H1 (cell line): ENCODE measurements around the gene NEURL1. TPM values are rescaled to one million over a fixed set of nuclear protein-coding genes. Genes with fewer than 3 reads are reported as not detected.

Experiments used
- CTCF ChIA-PET: fragments of 300-600 bp; sonication (Branson Sonifier 250); formaldehyde crosslinking; loops from one replicate; lab custom pipeline; 2021; ENCODE audit not compliant: partially characterized antibody; lab: Charles Lee
- POLR2A ChIA-PET: fragments of 300-600 bp; sonication (Branson Sonifier 250); formaldehyde crosslinking; loops from one replicate; lab custom pipeline; 2021; ENCODE audit warnings: inconsistent platforms; ENCODE audit not compliant: partially characterized antibody; lab: Charles Lee
- DNase-seq, 2 experiments: peaks; one replicate each; pipeline versions ENCODE4 v3.0.0 to v3.0.0-alpha.2; 2010 to 2022; ENCODE audit warnings: low spot score in 2 of 2, low read depth in 1 of 2, mixed read lengths in 1 of 2
- FAIRE-seq: peaks from 2 replicates; lab custom pipeline; 2011; peaks lifted over from hg19 to GRCh38; lab: Jason Lieb, UNC
- H2AFZ ChIP-seq: 2 replicates; pipeline ENCODE4 v1.8.1; 2012; ENCODE audit warnings: low read length, inconsistent platforms
- H2AK5ac ChIP-seq: 2 replicates; pipeline ENCODE4 v1.6.1; 2013; ENCODE audit warnings: low read depth, low read length
- H2BK120ac ChIP-seq: replicated peaks from 2 replicates; pipeline ENCODE3; 2013; ENCODE audit warnings: low read depth, low read length, inconsistent platforms
- H2BK12ac ChIP-seq: 2 replicates; pipeline ENCODE4 v1.6.1; 2013; ENCODE audit warnings: low read depth, low read length
- H2BK15ac ChIP-seq: 2 replicates; pipeline ENCODE4 v1.6.1; 2013; ENCODE audit warnings: low read length
- H2BK20ac ChIP-seq: 2 replicates; pipeline ENCODE4 v1.6.1; 2013; ENCODE audit warnings: low read length
- H2BK5ac ChIP-seq: 2 replicates; pipeline ENCODE4 v1.6.1; 2013; ENCODE audit warnings: low read depth, low read length
- H3K14ac ChIP-seq: 2 replicates; pipeline ENCODE4 v1.6.1; 2013; ENCODE audit warnings: inconsistent platforms; ENCODE audit not compliant: insufficient read length
- H3K18ac ChIP-seq: 2 replicates; pipeline ENCODE4 v1.6.1; 2013; ENCODE audit warnings: low read length; ENCODE audit errors: extremely low read depth
- H3K23ac ChIP-seq: 2 replicates; pipeline ENCODE4 v1.6.1; 2013; ENCODE audit warnings: inconsistent platforms; ENCODE audit not compliant: insufficient read length
- H3K23me2 ChIP-seq: 2 replicates; pipeline ENCODE4 v1.6.1; 2013; ENCODE audit warnings: low read depth, low read length
- H3K27ac ChIP-seq: 2 replicates; pipeline ENCODE4 v1.6.1; 2011; ENCODE audit warnings: low read depth, low read length, inconsistent platforms
- H3K27me3 ChIP-seq, 4 experiments: replicated peaks in 1 of 4; 1 replicate in 1 of 4; 2 replicates in 3 of 4; pipeline versions ENCODE4 v1.6.1 to v1.8.1; 2011 to 2013; ENCODE audit warnings: low read length in 3 of 4, mild to moderate bottlenecking in 3 of 4, inconsistent platforms in 2 of 4, mixed read lengths in 2 of 4, moderate library complexity in 1 of 4; ENCODE audit not compliant: control insufficient read depth in 3 of 4, insufficient read depth in 3 of 4; ENCODE audit errors: extremely low read depth in 1 of 4
- H3K36me3 ChIP-seq, 4 experiments: 2 replicates each; pipeline versions ENCODE4 v1.6.1 to v1.8.1; 2011 to 2013; ENCODE audit warnings: mild to moderate bottlenecking in 4 of 4, low read length in 3 of 4, moderate library complexity in 2 of 4, control low read depth in 1 of 4, inconsistent platforms in 1 of 4; ENCODE audit not compliant: insufficient read depth in 4 of 4, control insufficient read depth in 2 of 4
- H3K4ac ChIP-seq: replicated peaks from 2 replicates; pipeline ENCODE3; 2013; ENCODE audit warnings: low read length, low read depth, mixed read lengths, inconsistent platforms; ENCODE audit not compliant: insufficient read length
- H3K4me1 ChIP-seq, 4 experiments: replicated peaks in 1 of 4; 1 replicate in 1 of 4; 2 replicates in 3 of 4; pipeline versions ENCODE4 v1.6.1 to v1.8.1; 2011 to 2013; ENCODE audit warnings: low read length in 3 of 4, inconsistent platforms in 2 of 4, mixed read lengths in 1 of 4; ENCODE audit not compliant: insufficient read depth in 4 of 4, control insufficient read depth in 3 of 4
- H3K4me2 ChIP-seq, 2 experiments: 2 replicates each; pipeline versions ENCODE4 v1.6.1 to v1.8.1; 2011 to 2013; ENCODE audit warnings: low read depth in 2 of 2, low read length in 2 of 2, control low read depth in 1 of 2, inconsistent platforms in 1 of 2, mild to moderate bottlenecking in 1 of 2; ENCODE audit not compliant: insufficient read depth in 1 of 2
- H3K4me3 ChIP-seq, 4 experiments: fragments of 200-600, 300-600 bp in 1 of 4; sonication (generic), shearing (Covaris generic), sonication (Bioruptor Twin) in 1 of 4; 2 replicates each; pipeline versions ENCODE4 v1.5.1 to v1.8.1; 2011 to 2016; ENCODE audit warnings: low read length in 4 of 4, low read depth in 3 of 4, control low read depth in 2 of 4, inconsistent platforms in 2 of 4, mild to moderate bottlenecking in 2 of 4, mixed read lengths in 1 of 4, moderate library complexity in 1 of 4; ENCODE audit not compliant: insufficient read depth in 2 of 4; ENCODE audit errors: extremely low read depth in 1 of 4
- H3K56ac ChIP-seq: replicated peaks from 2 replicates; pipeline ENCODE3; 2013; ENCODE audit warnings: low read depth, mild to moderate bottlenecking, mixed read lengths, low read length, inconsistent platforms; ENCODE audit not compliant: insufficient read length
- H3K79me1 ChIP-seq: 2 replicates; pipeline ENCODE4 v1.6.1; 2013; ENCODE audit warnings: low read depth, low read length, control low read depth
- H3K79me2 ChIP-seq, 2 experiments: 2 replicates each; pipeline versions ENCODE4 v1.6.1 to v1.8.1; 2012 to 2013; ENCODE audit warnings: low read length in 2 of 2, mild to moderate bottlenecking in 2 of 2, inconsistent platforms in 1 of 2; ENCODE audit not compliant: insufficient read depth in 2 of 2, control insufficient read depth in 1 of 2
- H3K9ac ChIP-seq, 4 experiments: replicated peaks in 1 of 4; 1 replicate in 1 of 4; 2 replicates in 3 of 4; pipeline versions ENCODE4 v1.6.1 to v1.8.1; 2011 to 2013; ENCODE audit warnings: low read depth in 3 of 4, low read length in 3 of 4, control low read depth in 2 of 4, mild to moderate bottlenecking in 2 of 4, moderate library complexity in 2 of 4, inconsistent platforms in 1 of 4; ENCODE audit errors: extremely low read depth in 1 of 4
- H3K9me3 ChIP-seq, 2 experiments: 2 replicates each; pipeline versions ENCODE4 v1.6.1 to v1.8.1; 2012 to 2013; ENCODE audit warnings: mild to moderate bottlenecking in 2 of 2, moderate library complexity in 2 of 2, control low read depth in 1 of 2, inconsistent platforms in 1 of 2, low read depth in 1 of 2, low read length in 1 of 2, mixed read lengths in 1 of 2; ENCODE audit not compliant: insufficient read depth in 2 of 2
- H4K20me1 ChIP-seq, 2 experiments: replicated peaks in 1 of 2; 2 replicates each; pipeline versions ENCODE3 to v1.8.1; 2011 to 2013; ENCODE audit warnings: inconsistent platforms in 2 of 2, low read length in 2 of 2, mild to moderate bottlenecking in 1 of 2; ENCODE audit not compliant: insufficient read depth in 2 of 2, control insufficient read depth in 1 of 2
- H4K5ac ChIP-seq: 2 replicates; pipeline ENCODE4 v1.6.1; 2013; ENCODE audit warnings: low read length, low read depth, mixed read lengths, inconsistent platforms; ENCODE audit not compliant: insufficient read length
- H4K8ac ChIP-seq: 2 replicates; pipeline ENCODE4 v1.8.0; 2013; ENCODE audit warnings: mild to moderate bottlenecking, moderate library complexity, low read length, inconsistent platforms; ENCODE audit not compliant: insufficient read depth; ENCODE audit errors: extremely low read depth
- H4K91ac ChIP-seq: replicated peaks from 2 replicates; pipeline ENCODE3; 2013; ENCODE audit warnings: low read length, mixed read lengths, inconsistent platforms; ENCODE audit not compliant: insufficient read length
- NANOG ChIP-seq: IDR thresholded peaks from 2 replicates; pipeline ENCODE4 v1.6.1; 2011; ENCODE audit warnings: low read length, low read depth, mild to moderate bottlenecking, inconsistent platforms; ENCODE audit not compliant: insufficient read depth, poor library complexity, severe bottlenecking
- WGBS, 2 experiments: shearing (Covaris generic) in 1 of 2; methylation state at CpG; one replicate each; pipeline versions ENCODE4 v1.1.6 to v1.1.7; 2013 to 2015; ENCODE audit warnings: low lambda C conversion rate in 2 of 2, mixed read lengths in 2 of 2, inconsistent platforms in 1 of 2, low coverage in 1 of 2, missing lambda C conversion rate in 1 of 2; ENCODE audit not compliant: insufficient replicate concordance in 2 of 2, insufficient coverage in 1 of 2, insufficient read length in 1 of 2; ENCODE audit errors: extremely low coverage in 1 of 2, missing lambda C conversion rate in 1 of 2; 5-methylcytosine and 5-hydroxymethylcytosine counted together
- polyA plus RNA-seq, 7 experiments: library from polyadenylated mRNA; depleted of rRNA in 3 of 7; stranded (reverse) in 5 of 7; unstranded in 2 of 7; fragments of >200 nt in 5 of 7; fragments of 200-250 nt in 2 of 7; gene quantifications; 1 replicate in 5 of 7; 2 replicates in 1 of 7; 4 replicates in 1 of 7; pipeline versions ENCODE4 v1.2.1 to v1.2.3, GENCODE V29; 2011 to 2013; ENCODE audit warnings: missing spikeins in 2 of 7, mixed read lengths in 2 of 7
- total RNA-seq: library from RNA; stranded (reverse); fragmentation: NEBNext Ultra II Directional; extraction: Animal tissue kit (Norgen Biotek cat#: 25700); gene quantifications from 2 replicates; pipeline ENCODE4 v1.2.1, GENCODE V29; 2021

The NEURL1 gene
- total and polyA plus RNA-seq, 2 of the 8 experiments (the other 6 are each of a cell fraction or from before 2014, with no cell fraction given): 0.54 to 0.58 TPM

GRCh38 chr10:103585011-103585405 lies 91.5 kb downstream of the NEURL1 start:
- H3K27me3 ChIP-seq: no peaks in the 10 kb centered on the region; a peak in 1 of 7 replicates
- no peak overlapping the region for H2BK15ac ChIP-seq
- H3K79me1 ChIP-seq: no peaks in the 10 kb centered on the region
- H4K20me1 ChIP-seq: no peaks in the 10 kb centered on the region
- DNase-seq (no peak), FAIRE-seq (no peak)
- H3K36me3 ChIP-seq: no peaks in the 10 kb centered on the region
- H3K23ac ChIP-seq: no peak overlapping the region
- ChIA-PET POLR2A (no interaction called here), CTCF (interaction anchor here (1.5 to 10.0 kb wide), 3 partner anchors 7 to 20 kb away, joined by 4 to 121 read pairs (median 5); no protein-coding TSS in a partner anchor)
- no peak overlapping the region for H4K5ac ChIP-seq
- no peak overlapping the region for H2AK5ac ChIP-seq
- TF ChIP-seq NANOG: no peak
- no peak overlapping the region for H2BK20ac ChIP-seq
- H4K8ac ChIP-seq: peak overlapping the region; percentile 57; the same call in 1 of the 2 replicates
- H3K23me2 ChIP-seq: peaks cover 2% of the 10 kb centered on the region; the same call in 1 of the 2 replicates
- no peak overlapping the region for H3K4ac ChIP-seq
- no peaks in the 10 kb centered on the region for H3K79me2 ChIP-seq
- H3K14ac ChIP-seq: no peak overlapping the region
- H2BK12ac ChIP-seq: 0 out of 2 replicates have a peak overlapping the region, but pooled peaks have one; percentile 2
- H3K4me3 ChIP-seq: no peak overlapping the region
- 0 out of 4 replicates have a peak, but pooled peaks cover 0 to 2% of the 10 kb centered on the region in 2 experiments for H3K9me3 ChIP-seq
- H2BK120ac ChIP-seq: no peak overlapping the region
- no peak overlapping the region for H3K27ac ChIP-seq
- H3K56ac ChIP-seq: no peak overlapping the region
- 93% methylated on average over 22 of the region's 32 CpGs; no CpG with 5 or more reads in 1 of the 2 experiments for WGBS, 2 experiments
- no peak overlapping the region for H2BK5ac ChIP-seq
- H3K9ac ChIP-seq: no peak overlapping the region
- no peaks in the 10 kb centered on the region; a peak in 1 of 7 replicates for H3K4me1 ChIP-seq
- H2AFZ ChIP-seq: no peak overlapping the region; the same call in 1 of the 2 replicates
- H3K18ac ChIP-seq: no peak overlapping the region
- no peak overlapping the region for H4K91ac ChIP-seq
- H3K4me2 ChIP-seq: no peak overlapping the region
